Gastrocnemius medialis (tissue), 4 donors: ENCODE measurements around the gene PIK3R1.

Experiments used
- CTCF ChIP-seq, 5 experiments: fragments of 450-650 bp in 3 of 5; fragments of 200-600 bp in 2 of 5; sonication (generic) in 2 of 5; IDR thresholded peaks in 4 of 5; conservative IDR thresholded peaks in 1 of 5; 1 replicate in 4 of 5; 2 replicates in 1 of 5; pipeline ENCODE4 v1.5.1; 2016 to 2019; ENCODE audit warnings: antibody characterized with exemption in 5 of 5, mild to moderate bottlenecking in 3 of 5, moderate library complexity in 3 of 5
- POLR2A ChIP-seq, 2 donors: fragments of 450-650 bp; IDR thresholded peaks; one replicate each; pipeline ENCODE4 v1.6.1; 2017; ENCODE audit warnings: antibody characterized with exemption in 2 of 2, mild to moderate bottlenecking in 2 of 2, moderate library complexity in 2 of 2

GRCh38 chr5:68277431-68277830, 61.9 kb downstream of the PIK3R1 start:
- TF ChIP-seq POLR2A (IDR thresholded peaks at IDR 0.05) (no peak), CTCF (IDR thresholded peaks at IDR 0.05 in 4 of 5, conservative IDR thresholded peaks at IDR 0.05 in 1 of 5) (no peak)
